CD4-positive, alpha-beta T cell treated with Interleukin-1 beta for 1 hour (primary cell): ENCODE results near the gene PRSS58.

Experiments used
- DNase-seq, 2 donors: peaks; one replicate each; pipeline ENCODE4 v3.0.0-alpha.2; 2020 to 2022

The PRSS58 gene

GRCh38 chr7:142257958-142258357 is at the start of gene PRSS58:
Gene PRSS58 (minus strand): TSS chr7:142258058. CDS start chr7:142257707, 351 bp downstream.
- no peak for DNase-seq

- DNase-seq, result no peak
Observed at GRCh38 chr7:142307246-142307900, 49.5 kb upstream of the PRSS58 start.

- peak in 1 of 2 donors; percentile 51 for DNase-seq
Observed at GRCh38 chr7:142303650-142304049, 45.8 kb upstream of the PRSS58 start.

GRCh38 chr7:142301923-142302550 is 44.2 kb upstream of the PRSS58 start:
- DNase-seq, result no peak

- no peak for DNase-seq
Observed at GRCh38 chr7:142301299-142301698, 43.4 kb upstream of the PRSS58 start.

GRCh38 chr7:142300689-142301088 is 42.8 kb upstream of the PRSS58 start:
- DNase-seq, result peak in 1 of 2 donors; percentile 46

GRCh38 chr7:142299237-142299781 is 41.5 kb upstream of the PRSS58 start:
- DNase-seq, result no peak

- no peak for DNase-seq
Observed at GRCh38 chr7:142298627-142299026, 40.8 kb upstream of the PRSS58 start.

GRCh38 chr7:142298009-142298408 is 40.2 kb upstream of the PRSS58 start:
- no peak for DNase-seq

GRCh38 chr7:142280263-142280662 is 22.4 kb upstream of the PRSS58 start:
- DNase-seq, result no peak

- no peak for DNase-seq
Observed at GRCh38 chr7:142279601-142280000, 21.7 kb upstream of the PRSS58 start.

- no peak for DNase-seq
Observed at GRCh38 chr7:142275028-142275427, 17.2 kb upstream of the PRSS58 start.

- no peak for DNase-seq
Observed at GRCh38 chr7:142272841-142273240, 15.0 kb upstream of the PRSS58 start.

- DNase-seq, result no peak
Observed at GRCh38 chr7:142263598-142264380, 5.9 kb upstream of the PRSS58 start.

- DNase-seq, result no peak
Observed at GRCh38 chr7:142250705-142251104, 7.2 kb downstream of the PRSS58 start.

- no peak for DNase-seq
Observed at GRCh38 chr7:142249918-142250317, 7.9 kb downstream of the PRSS58 start.

- no peak for DNase-seq
Observed at GRCh38 chr7:142248166-142249160, 9.4 kb downstream of the PRSS58 start.

- no peak for DNase-seq
Observed at GRCh38 chr7:142243823-142244222, 14.0 kb downstream of the PRSS58 start.

GRCh38 chr7:142240546-142240945 is 17.3 kb downstream of the PRSS58 start:
- DNase-seq, result no peak

- no peak for DNase-seq
Observed at GRCh38 chr7:142231716-142232115, 26.1 kb downstream of the PRSS58 start.

GRCh38 chr7:142228537-142229104 is 29.2 kb downstream of the PRSS58 start:
- DNase-seq, result no peak
